D721Med (cell line): ENCODE data around the gene TRABD.

Experiments used
- DNase-seq: peaks from one replicate; pipeline ENCODE4 v3.0.0; 2011; ENCODE audit warnings: low spot score; ENCODE audit not compliant: insufficient read length
- FAIRE-seq: peaks from 2 replicates; lab custom pipeline; 2011; peaks lifted over from hg19 to GRCh38; lab: Jason Lieb, UNC
- TF ChIP-seq, protein P1 (sequence below): IDR thresholded peaks from 2 replicates; pipeline ENCODE4 v1.5.1; 2012; ENCODE audit warnings: mild to moderate bottlenecking, control low read depth; ENCODE audit not compliant: insufficient read depth; ENCODE audit errors: missing control alignments

The TRABD gene

DNA sequence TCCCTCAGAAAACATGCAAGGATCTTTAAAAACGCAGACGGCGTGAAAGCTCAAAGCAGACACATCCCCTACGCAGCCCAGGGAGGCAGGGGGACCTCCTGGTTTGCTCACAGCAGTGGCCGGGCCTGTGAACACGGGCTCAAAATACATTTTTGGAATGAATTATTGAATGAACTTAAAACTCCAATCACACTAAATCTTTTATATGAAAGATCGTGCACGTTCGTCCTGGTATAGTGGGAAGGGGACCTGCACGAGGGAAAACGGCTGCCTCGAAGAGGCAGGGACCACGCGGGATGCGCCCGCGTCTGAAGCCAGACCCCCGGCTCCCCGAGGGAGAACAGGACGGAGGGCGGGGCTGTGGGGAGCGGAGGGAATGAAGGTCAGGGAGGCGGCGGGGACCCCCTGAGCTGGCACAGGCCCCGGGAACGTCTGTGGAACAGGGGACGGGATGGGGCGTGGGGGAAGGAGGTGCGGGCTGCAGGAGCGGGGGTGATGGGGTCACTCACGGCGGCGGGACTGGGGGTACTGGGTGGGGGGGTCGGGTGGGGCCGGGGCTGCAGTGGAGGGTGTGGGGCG, 16.4 kb upstream of the TRABD start:
- TF ChIP-seq, protein P1, sequence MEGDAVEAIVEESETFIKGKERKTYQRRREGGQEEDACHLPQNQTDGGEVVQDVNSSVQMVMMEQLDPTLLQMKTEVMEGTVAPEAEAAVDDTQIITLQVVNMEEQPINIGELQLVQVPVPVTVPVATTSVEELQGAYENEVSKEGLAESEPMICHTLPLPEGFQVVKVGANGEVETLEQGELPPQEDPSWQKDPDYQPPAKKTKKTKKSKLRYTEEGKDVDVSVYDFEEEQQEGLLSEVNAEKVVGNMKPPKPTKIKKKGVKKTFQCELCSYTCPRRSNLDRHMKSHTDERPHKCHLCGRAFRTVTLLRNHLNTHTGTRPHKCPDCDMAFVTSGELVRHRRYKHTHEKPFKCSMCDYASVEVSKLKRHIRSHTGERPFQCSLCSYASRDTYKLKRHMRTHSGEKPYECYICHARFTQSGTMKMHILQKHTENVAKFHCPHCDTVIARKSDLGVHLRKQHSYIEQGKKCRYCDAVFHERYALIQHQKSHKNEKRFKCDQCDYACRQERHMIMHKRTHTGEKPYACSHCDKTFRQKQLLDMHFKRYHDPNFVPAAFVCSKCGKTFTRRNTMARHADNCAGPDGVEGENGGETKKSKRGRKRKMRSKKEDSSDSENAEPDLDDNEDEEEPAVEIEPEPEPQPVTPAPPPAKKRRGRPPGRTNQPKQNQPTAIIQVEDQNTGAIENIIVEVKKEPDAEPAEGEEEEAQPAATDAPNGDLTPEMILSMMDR, result no peak
- DNase-seq, result no peak
- no peak for FAIRE-seq

- TF ChIP-seq, protein P1, result no peak
- DNase-seq, result no peak
- no peak for FAIRE-seq
Observed at GRCh38 chr22:50169774-50170341, 15.9 kb upstream of the TRABD start.

- DNase-seq (no peak), FAIRE-seq (no peak)
- TF ChIP-seq, protein P1, result no peak
Observed at GRCh38 chr22:50170453-50171318, 15.0 kb upstream of the TRABD start, which contains the start of gene PANX2. TSS of gene PANX2 (plus strand) at chr22:50170731. CDS start at chr22:50170731, 0 bp downstream.

DNA sequence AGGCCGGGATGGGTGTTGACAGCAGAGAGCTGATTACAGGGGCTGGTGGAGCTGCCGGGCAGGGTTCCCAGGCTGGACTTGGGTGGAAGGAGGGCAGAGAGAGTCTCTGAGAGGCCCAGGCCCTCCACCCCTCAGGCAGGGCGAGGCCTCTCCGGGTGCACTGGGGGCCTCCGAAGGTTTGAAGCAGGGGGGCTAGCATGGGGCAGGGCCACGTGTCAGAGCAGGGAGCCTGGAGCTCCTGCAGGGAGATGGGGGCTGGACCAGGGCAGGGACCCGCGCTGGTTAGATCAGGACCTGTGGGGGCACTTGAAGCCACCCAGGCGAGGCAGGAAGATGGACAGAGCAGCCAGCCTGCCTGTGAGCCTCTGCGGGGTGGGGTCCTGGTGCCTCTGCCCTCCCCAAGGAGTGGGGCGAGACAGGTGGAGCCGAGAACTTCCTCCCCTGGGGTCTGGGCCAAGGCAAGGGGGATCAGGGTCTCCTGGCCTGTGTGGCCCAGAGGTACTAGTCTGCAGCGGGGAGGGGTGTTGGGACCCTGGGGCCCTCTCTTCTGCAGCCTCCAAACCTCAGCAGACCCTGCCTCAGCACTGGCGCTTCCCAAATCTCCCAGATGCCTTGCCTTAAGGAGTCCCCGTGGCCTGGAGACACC, 14.3 kb upstream of the TRABD start:
- no peak for DNase-seq
- TF ChIP-seq, protein P1, result no peak
- FAIRE-seq, result no peak

GRCh38 chr22:50171965-50172421, 13.7 kb upstream of the TRABD start:
- FAIRE-seq (no peak), DNase-seq (no peak)
- TF ChIP-seq, protein P1, result no peak

DNA sequence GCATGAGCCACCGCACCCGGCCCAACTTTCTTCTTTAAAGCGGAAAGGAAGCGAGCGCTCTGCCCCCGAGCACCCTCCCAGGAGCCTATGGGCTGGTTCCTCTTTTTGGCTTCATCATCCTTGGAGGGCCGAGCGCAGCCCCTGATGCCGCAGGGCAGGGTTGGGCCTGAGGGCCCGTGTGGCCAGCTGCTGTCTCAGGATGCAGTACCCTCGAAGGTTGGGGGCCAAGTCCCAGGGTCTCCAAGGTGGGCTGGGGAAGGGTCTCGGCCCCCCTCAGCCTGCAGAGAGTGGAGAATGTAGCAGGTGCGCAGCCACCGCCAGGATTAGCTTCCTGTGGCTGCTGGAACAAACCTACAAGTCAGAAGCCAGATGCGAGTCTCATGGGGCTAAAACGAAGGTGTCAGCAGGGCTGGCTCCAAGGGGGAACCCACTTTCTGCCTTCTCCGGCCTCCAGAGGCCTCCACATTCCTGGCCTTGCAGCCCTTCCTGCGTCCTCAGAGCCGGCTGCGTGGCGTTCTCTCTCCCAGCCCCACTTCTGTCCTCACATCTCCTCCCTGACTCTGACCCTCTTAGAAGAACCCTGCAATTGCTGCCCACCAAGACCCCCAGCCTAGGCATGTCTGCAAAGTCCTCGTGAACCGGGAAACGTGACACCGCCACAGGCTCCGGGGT, 12.3 kb upstream of the TRABD start:
- no peak for FAIRE-seq
- DNase-seq, result no peak
- TF ChIP-seq, protein P1, result no peak
